Thymus (tissue), 11 donors: ENCODE results near the gene F2RL1. TPM values are rescaled to one million over a fixed set of nuclear protein-coding genes. Genes with fewer than 3 reads are reported as not detected.
A peak's percentile ranks its signal among the peaks of the same experiment; 100 is the strongest.

Experiments used
- DNase-seq, 9 donors: peaks; one replicate each; pipeline ENCODE4 v3.0.0-alpha.2; 2013; ENCODE audit warnings: low spot score in 9 of 9, low read depth in 6 of 9, missing footprints in 1 of 9
- H3K27ac ChIP-seq, 2 donors: one replicate each; pipeline ENCODE4 v1.5.1; 2013; ENCODE audit warnings: control low read depth in 1 of 2, low read depth in 1 of 2, low read length in 1 of 2, mild to moderate bottlenecking in 1 of 2, moderate library complexity in 1 of 2
- H3K27me3 ChIP-seq, 2 donors: one replicate each; pipeline ENCODE4 v1.5.1; 2013; ENCODE audit warnings: low read length in 1 of 2; ENCODE audit not compliant: control insufficient read depth in 2 of 2, insufficient read depth in 1 of 2
- H3K36me3 ChIP-seq, 2 donors: one replicate each; pipeline ENCODE4 v1.5.1; 2013; ENCODE audit warnings: low read length in 1 of 2, mild to moderate bottlenecking in 1 of 2, moderate library complexity in 1 of 2; ENCODE audit not compliant: control insufficient read depth in 2 of 2, insufficient read depth in 2 of 2
- H3K4me1 ChIP-seq, 2 donors: one replicate each; pipeline ENCODE4 v1.5.1; 2013; ENCODE audit warnings: low read length in 2 of 2; ENCODE audit not compliant: control insufficient read depth in 2 of 2, insufficient read depth in 2 of 2
- H3K4me3 ChIP-seq, 2 donors: one replicate each; pipeline ENCODE4 v1.5.1; 2013; ENCODE audit warnings: low read length in 2 of 2, control low read depth in 1 of 2, mild to moderate bottlenecking in 1 of 2
- H3K9me3 ChIP-seq, 2 donors: one replicate each; pipeline ENCODE4 v1.5.1; 2013; ENCODE audit warnings: low read length in 1 of 2, mild to moderate bottlenecking in 1 of 2; ENCODE audit not compliant: control insufficient read depth in 2 of 2, insufficient read depth in 1 of 2
- WGBS: extraction: QIAGEN DNeasy Blood & Tissue Kit; methylation state at CpG from one replicate; pipeline ENCODE4 v1.1.7; 2013; 5-methylcytosine and 5-hydroxymethylcytosine counted together
- polyA plus RNA-seq: library from polyadenylated mRNA; stranded (reverse); fragments of 200-250 nt; gene quantifications from one replicate; pipeline ENCODE4 v1.2.3, GENCODE V29; 2013
- total RNA-seq: library from RNA; stranded (reverse); fragments of 120-200 nt; gene quantifications from one replicate; pipeline ENCODE4 v1.2.4, GENCODE V29; 2013
- donor health status: healthy.

F2RL1 gene
- total and polyA plus RNA-seq, 2 donors, result 0.66 to 3.0 TPM

- Histone ChIP-seq H3K9me3 (no peaks in the 10 kb centered on the region), H3K27ac (no peak overlapping the region), H3K36me3 (no peaks in the 10 kb centered on the region), H3K4me1 (no peaks in the 10 kb centered on the region), H3K27me3 (no peaks in the 10 kb centered on the region), H3K4me3 (no peak overlapping the region)
- DNase-seq, result no peak
- 96% methylated on average over 2 of the region's 2 CpGs for whole genome bisulfite sequencing
Observed at GRCh38 chr5:76866503-76866902, 47.7 kb downstream of the F2RL1 start.

DNA sequence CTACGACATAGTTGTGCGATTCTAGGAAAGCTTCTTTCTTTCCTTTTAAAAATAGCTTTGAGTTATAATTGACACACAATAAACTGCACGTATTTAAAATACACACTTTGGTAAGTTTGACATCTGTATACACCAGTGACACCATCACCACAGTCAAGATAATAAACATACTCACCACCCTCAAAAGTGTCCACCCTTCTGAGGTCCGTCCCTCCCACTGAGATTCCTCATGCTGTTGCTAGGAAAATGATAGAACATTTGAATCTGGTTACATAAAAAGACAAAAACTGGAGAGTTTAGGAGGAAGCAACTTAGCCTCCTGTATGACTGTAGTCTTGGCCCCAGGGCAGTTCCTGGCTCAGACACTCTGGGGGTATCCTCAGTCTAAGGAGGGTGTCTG lies 48.2 kb downstream of the F2RL1 start:
- Histone ChIP-seq H3K36me3 (no peaks in the 10 kb centered on the region), H3K27ac (no peak overlapping the region), H3K4me1 (no peaks in the 10 kb centered on the region), H3K4me3 (no peak overlapping the region), H3K27me3 (no peaks in the 10 kb centered on the region), H3K9me3 (no peaks in the 10 kb centered on the region)
- no peak for DNase-seq
- WGBS, result 94% methylated on average over 4 of the region's 4 CpGs

- DNase-seq, result peak in 6 of 9 donors; percentile 38 to 77 (median 58)
- H3K4me3 ChIP-seq, result no peak overlapping the region
- no peaks in the 10 kb centered on the region for H3K9me3 ChIP-seq
- no peaks in the 10 kb centered on the region for H3K36me3 ChIP-seq
- no peaks in the 10 kb centered on the region for H3K27me3 ChIP-seq
- 92% methylated on average over 8 of the region's 8 CpGs for WGBS
- no peak overlapping the region for H3K27ac ChIP-seq
- H3K4me1 ChIP-seq, result no peaks in the 10 kb centered on the region
Observed at GRCh38 chr5:76867827-76868693, 49.2 kb downstream of the F2RL1 start.

GRCh38 chr5:76870046-76870445 lies 51.2 kb downstream of the F2RL1 start:
- no peaks in the 10 kb centered on the region for H3K36me3 ChIP-seq
- H3K27me3 ChIP-seq, result no peaks in the 10 kb centered on the region
- no peak overlapping the region for H3K27ac ChIP-seq
- DNase-seq, result no peak
- no peaks in the 10 kb centered on the region for H3K9me3 ChIP-seq
- H3K4me3 ChIP-seq, result no peak overlapping the region
- 97% methylated on average over 6 of the region's 6 CpGs for WGBS
- peaks cover 0 to 2% of the 10 kb centered on the region in 2 donors for H3K4me1 ChIP-seq

DNA sequence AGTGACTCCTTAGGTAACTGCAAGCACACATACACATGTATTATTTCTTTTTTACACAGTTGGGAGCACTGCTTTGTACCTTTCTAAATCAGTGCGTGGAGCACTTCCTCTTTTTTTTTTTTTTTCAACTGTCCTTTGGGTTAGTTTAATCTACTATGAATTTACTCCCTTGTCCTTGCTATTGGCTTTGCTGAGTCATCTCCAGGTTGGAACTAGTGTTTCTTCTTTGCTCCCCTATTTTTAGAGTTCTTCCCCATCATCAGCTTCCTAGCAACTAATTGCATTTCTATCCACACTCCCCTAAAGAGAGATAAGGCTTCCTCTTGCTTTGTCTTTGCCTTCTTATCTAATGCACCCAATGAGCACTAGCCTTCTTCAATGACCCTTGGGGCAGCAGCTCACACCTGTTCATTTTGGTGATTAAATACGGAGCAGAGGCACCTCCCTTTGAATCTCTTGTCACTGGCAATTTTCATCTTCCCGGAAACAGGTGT lies 55.3 kb downstream of the F2RL1 start:
- Histone ChIP-seq H3K4me1 (peaks cover 0 to 2% of the 10 kb centered on the region in 2 donors), H3K4me3 (no peak overlapping the region), H3K36me3 (no peaks in the 10 kb centered on the region)

More for the DNA sequence above, 55.3 kb downstream of the F2RL1 start:
- 41% methylated on average over 3 of the region's 3 CpGs for WGBS
- no peaks in the 10 kb centered on the region for H3K9me3 ChIP-seq
- no peaks in the 10 kb centered on the region for H3K27me3 ChIP-seq
- DNase-seq, result no peak
- H3K27ac ChIP-seq, result peak overlapping the region in 1 of 2 donors; percentile 1

Other genes with a start within 250 kb of the F2RL1 start
- gene F2RL2, start 195.6 kb upstream of the F2RL1 start, total RNA-seq, result 1.1 TPM
- 0.91 TPM for gene F2RL2, start 195.6 kb upstream of the F2RL1 start, polyA plus RNA-seq
- gene F2R, start 102.9 kb upstream of the F2RL1 start, total RNA-seq, result 3.7 TPM
- 6.7 TPM for gene F2R, start 102.9 kb upstream of the F2RL1 start, polyA plus RNA-seq
- 1.5 TPM for gene S100Z, start 31.0 kb downstream of the F2RL1 start, total RNA-seq
- 1.6 TPM for gene S100Z, start 31.0 kb downstream of the F2RL1 start, polyA plus RNA-seq
- gene CRHBP, start 134.0 kb downstream of the F2RL1 start, total RNA-seq, result 0.76 TPM
- gene CRHBP, start 134.0 kb downstream of the F2RL1 start, polyA plus RNA-seq, result 0.78 TPM
- gene AGGF1, start 211.4 kb downstream of the F2RL1 start, total RNA-seq, result 24.8 TPM
- 15.3 TPM for gene AGGF1, start 211.4 kb downstream of the F2RL1 start, polyA plus RNA-seq